Activated CD4-positive, CD25-positive, alpha-beta regulatory T cell treated with anti-CD3 and anti-CD28 coated beads, Interleukin-2, amount 50 U/mL, for 16 hours (primary cell): ENCODE data around the gene A2ML1.
"Not testable (repeated sequence)": the region's sequence is repeated elsewhere in the genome, so short reads cannot be mapped to it uniquely, and the experiment has no call there.

Experiments used
- DNase-seq: peaks from one replicate; pipeline ENCODE4 v3.0.0-alpha.2; 2020; ENCODE audit warnings: low read depth, low spot score

The A2ML1 gene

GRCh38 chr12:8906266-8907180, 84.1 kb downstream of the A2ML1 start:
- DNase-seq = no peak

- DNase-seq = no peak
These were observed 85.1 kb downstream of the A2ML1 start for GRCh38 chr12:8907513-8907912.

- no peak for DNase-seq
These were observed 87.3 kb downstream of the A2ML1 start for GRCh38 chr12:8909752-8910151.

GRCh38 chr12:8911606-8912268, 89.3 kb downstream of the A2ML1 start:
- DNase-seq = no peak

- DNase-seq = no peak
These were observed 90.5 kb downstream of the A2ML1 start for GRCh38 chr12:8912914-8913313.

GRCh38 chr12:8913702-8914032, 91.2 kb downstream of the A2ML1 start:
- no peak for DNase-seq

- DNase-seq = peak; percentile 42
These were observed 91.8 kb downstream of the A2ML1 start, which contains the start of gene PHC1 for GRCh38 chr12:8914033-8914715. PHC1 (plus strand) TSS chr12:8914509; CDS start chr12:8917678, 3,169 bp downstream.

GRCh38 chr12:8914716-8915526, 92.5 kb downstream of the A2ML1 start:
- no peak for DNase-seq

- no peak for DNase-seq
These were observed 93.7 kb downstream of the A2ML1 start for GRCh38 chr12:8916154-8916553.

GRCh38 chr12:8917031-8917430, 94.6 kb downstream of the A2ML1 start:
- DNase-seq = no peak

- no peak for DNase-seq
These were observed 95.3 kb downstream of the A2ML1 start for GRCh38 chr12:8917751-8918150.

- not testable (repeated sequence) for DNase-seq
These were observed 97.2 kb downstream of the A2ML1 start for GRCh38 chr12:8919643-8920042.

GRCh38 chr12:8922544-8922943, 100.1 kb downstream of the A2ML1 start:
- no peak for DNase-seq
